ENCODE data around the gene IFT22.
"Not testable (repeated sequence)": the region's sequence is repeated elsewhere in the genome, so short reads cannot be mapped to it uniquely, and the experiment has no call there.

Gene IFT22

DNA sequence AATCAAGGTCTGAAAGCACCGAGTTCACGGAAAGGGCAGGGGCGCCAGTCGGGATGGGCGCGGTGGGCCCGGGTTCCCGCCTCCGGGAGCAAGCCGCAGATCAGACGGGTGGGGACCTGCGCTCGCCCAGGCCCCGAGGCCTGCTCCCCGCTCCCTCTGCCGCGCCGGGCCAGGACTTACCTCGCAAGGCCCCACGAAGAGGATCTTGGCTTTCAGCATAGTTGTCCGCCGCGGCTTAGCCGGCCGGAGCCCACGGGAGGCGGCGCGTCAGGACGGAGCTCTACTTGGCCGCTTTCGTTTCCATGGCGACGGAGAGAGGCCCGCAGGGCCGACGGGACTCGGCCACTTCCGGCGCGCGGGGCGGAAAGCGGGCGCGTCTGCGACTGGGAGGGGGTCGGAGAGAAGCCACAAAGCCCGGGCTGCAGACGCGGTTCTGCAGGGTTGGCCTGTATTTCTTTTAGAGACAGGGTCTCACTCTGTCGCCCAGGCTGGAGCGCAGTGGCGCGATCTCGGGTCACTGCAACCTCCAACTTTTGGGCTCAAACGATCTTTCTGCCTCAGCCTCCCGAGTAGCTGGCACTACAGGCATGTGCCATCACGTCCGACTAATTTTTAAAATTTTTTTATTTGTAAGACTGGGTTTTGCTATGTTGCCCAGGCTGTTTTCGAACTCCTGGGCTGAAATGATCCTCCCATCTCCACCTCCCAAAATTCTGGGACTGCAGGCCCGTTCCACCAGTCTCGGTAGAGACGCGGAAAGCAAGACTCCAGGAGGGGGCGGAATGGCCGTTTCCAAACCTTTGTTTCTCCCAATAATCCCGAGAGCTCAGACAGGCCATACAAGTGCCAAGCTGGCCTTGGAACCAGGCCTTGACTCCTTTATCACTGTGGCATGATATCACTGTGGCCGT is at the start of gene IFT22:
TSS of gene IFT22 (minus strand) at position 322 of the 911 bp plus-strand sequence. CDS start at position 219, 103 bp downstream.
- peak; percentile 54 to 75 for DNase-seq (ENCODE audit: low read depth in 1 of 2, low spot score in 1 of 2)

DNA sequence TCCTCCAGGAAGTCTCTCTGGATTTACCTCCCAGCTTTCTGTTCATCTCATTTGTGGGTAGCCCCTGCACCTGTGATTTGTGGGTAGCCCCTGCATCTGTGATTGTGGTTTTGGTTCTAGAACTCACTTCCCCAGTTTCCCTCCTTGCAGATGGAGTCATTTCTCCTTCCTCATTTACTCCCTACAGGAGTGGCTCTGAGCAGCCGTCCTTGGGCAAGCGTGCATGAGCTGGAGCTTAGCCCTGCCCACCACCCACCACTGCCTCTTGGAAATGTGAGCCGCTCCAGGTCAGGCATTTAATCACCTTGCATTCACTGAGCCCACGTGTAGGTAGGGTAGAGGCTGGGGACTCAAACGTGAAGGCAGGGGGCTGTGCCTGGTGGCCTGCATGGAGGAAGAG is 49.2 kb upstream of the IFT22 start:
- no peak for DNase-seq (ENCODE audit: low read depth in 1 of 2, low spot score in 1 of 2)

DNA sequence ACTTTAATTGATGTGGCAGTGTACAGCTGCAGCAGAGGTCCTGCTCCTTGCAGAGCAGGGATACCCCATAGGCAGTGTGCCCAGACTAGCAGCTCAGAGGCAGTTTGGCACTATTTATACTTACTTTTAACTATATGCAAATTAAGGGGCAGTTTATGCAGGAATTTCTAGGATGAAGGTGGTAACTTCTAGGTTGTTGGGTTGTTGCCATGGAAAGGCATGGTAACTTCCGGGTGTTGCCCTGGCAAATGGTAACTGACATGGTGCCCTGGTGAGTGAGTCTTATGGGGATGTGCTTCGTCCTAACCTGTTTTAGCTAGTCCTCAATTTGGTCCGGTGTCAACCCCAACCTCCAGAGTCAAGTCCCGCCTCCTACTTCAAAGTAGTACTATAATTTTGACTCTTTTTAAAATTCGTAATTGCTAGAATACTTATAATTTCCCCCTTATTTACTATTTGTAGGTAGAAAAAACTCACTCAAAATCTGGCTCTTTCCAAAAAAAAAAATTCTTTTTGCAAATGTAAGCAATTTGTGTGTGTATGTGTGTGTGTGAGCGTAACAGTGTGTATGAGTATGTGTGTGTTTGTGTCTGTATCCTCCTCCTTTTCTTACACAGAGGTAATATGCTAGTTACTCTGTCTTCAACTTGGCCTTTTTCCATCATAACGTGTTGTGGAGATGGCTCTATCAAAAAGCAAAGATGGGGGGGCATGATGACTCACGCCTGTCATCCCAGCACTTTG is 47.0 kb upstream of the IFT22 start:
- no peak for DNase-seq (ENCODE audit: low read depth in 1 of 2, low spot score in 1 of 2)

DNA sequence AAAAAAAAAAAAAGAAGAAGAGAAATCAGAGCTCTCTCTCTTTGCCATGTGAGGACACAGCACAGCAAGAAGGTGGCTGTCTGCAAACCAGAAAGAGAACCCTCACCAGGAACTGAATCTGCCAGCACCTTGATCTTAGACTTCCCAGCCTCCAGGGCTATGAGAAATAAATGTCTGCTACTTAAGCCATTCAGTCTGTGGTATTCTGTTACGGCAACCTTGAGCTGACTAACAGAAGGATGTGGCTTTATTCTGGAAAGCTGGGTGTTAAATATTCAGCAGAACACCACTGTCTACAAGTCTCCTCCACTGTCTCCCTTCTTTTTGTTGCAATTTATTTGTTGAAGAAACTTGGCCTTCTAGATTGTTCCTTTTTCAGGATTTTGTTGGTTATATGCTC is 46.1 kb upstream of the IFT22 start:
- no peak for DNase-seq (ENCODE audit: low read depth in 1 of 2, low spot score in 1 of 2)

DNA sequence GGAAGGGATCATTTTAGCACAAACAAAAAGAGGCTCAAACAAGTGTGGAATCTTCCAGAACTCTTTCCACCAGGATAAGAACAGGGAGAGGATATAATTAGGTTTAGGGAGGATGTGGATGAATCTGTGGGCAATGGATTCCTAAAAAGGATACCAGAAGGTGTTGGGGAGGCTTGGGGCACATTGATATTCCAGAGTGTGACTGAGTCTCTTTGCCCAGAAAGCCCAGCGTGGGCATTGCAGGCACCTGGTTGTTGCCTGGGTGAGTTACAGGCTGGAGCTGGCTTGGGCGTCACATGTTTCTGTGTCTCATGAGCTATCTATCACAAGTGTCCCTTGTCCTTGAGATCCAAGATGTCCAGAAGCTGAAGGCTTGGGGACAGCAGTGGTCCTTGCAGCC is 44.3 kb upstream of the IFT22 start:
- DNase-seq (ENCODE audit: low read depth in 1 of 2, low spot score in 1 of 2) = no peak

DNA sequence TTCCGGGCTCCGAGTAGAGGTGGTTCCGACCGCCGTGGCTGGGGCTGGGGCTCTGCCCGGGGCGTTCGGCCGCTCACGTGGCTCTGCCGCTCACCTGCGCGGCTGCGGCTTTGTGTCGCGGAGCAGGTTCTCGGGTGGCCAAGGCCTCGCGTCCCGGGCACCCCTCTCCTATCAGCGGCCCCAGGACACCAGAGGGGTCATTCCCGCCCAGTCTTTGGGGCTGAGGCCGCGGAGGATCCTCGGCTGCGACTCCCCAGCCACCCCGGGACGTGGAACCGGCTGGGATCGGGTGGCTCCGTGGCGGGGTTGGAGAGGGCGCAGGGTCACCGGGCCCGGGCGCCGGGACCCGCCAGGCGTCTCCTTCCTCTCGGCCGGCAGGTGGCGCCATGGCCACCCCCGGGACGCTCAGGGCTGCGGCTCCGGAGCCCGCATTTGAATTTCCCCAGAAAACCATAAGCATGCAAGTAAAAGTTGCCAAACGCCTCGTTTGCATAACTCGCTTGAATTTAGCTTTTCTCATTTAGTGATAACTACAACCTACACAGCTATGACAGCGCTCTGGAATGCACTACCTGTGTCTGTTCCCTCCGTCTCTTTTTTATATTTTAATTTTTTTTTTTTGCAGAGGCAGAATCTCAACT is 42.2 kb upstream of the IFT22 start:
- peak; percentile 44 to 50 for DNase-seq (ENCODE audit: low read depth in 1 of 2, low spot score in 1 of 2)

DNA sequence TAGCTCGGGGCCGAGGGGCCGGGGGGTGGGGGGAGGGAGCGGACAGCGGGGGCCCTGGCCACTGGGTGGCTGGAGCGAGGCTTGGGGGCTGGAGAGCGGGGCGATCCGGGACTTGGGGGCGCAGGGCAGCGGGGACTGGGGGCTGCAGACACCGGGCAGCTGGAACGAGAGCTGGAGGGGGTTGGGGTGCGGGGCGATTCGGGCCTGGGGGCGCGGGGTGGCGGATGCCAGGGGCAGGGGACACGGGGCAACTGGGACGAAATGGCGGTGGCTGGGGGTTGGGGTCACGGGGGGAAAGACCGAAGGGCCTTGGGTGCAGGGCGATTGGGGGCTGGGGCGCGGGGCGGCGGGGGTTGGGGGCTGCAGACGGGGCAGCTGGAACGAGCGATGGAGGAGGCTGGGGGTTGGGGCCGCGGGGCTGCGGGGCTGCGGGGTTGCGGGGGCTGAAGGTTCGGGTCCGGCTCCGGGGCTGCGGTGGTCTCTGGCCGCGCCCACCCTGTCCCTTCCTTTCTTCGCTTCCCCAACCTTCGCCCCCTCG is 41.7 kb upstream of the IFT22 start:
- no peak for DNase-seq (ENCODE audit: low read depth in 1 of 2, low spot score in 1 of 2)

DNA sequence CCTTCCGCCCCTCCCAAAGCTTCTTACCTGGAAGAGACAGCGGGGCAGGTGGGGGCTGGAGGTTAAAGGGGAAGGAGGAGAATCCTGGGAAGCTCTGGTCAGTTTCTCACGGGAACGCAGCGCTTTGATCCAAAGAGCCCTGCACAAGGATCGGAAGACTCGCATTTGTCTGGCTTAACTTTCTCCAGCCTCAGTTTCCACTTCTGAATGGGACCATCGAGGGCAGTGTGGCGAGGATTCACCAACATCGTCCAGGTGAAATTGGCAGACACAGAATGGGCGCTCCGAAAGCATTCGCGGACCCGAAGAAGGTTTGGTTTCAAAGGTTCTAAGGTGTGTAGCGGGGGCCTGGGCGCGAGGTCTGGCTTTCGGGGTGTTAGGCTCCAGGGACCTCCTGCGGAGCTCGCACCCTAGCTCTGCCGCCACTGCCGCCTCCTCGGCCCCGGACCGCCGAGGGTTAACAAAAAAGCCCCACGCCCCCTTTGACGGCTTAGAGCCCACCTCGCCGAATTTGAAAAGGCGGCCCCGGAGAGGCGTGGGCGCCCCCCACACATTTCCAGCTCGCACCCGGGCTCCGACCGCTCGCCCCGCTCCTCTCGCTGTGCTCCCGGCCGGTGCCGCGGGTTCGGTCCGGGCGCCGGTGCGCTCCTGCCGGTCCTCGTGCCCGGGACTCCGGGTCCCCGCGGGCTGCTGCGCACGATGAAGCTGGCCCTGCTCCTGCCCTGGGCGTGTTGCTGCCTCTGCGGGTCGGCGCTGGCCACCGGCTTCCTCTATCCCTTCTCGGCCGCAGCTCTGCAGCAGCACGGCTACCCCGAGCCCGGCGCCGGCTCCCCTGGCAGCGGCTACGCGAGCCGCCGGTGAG is 41.0 kb upstream of the IFT22 start, which contains the start of gene COL26A1:
TSS of gene COL26A1 (plus strand) at position 542 of the 862 bp plus-strand sequence. CDS start at position 700, 158 bp downstream.
- no peak for DNase-seq (ENCODE audit: low read depth in 1 of 2, low spot score in 1 of 2)

DNA sequence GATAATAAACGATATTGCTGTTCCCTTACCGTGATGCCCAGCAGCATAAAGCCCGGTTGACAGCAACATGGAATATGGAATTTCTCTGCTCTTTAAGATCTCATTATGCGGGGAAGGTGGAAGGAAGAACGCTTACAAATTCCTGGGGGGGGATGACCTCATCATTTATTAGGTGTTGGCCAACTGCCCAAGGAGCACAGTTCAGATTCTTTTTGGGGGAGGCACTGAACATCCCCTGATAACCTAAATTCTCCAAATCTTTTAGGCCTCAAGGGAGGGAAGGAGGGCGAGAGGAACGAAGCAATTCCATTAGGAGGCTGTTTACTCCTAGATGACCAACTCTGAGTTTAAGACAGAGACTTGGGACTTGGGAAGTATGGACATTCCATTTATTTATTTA is 35.8 kb upstream of the IFT22 start:
- DNase-seq (ENCODE audit: low read depth in 1 of 2, low spot score in 1 of 2) = no peak

DNA sequence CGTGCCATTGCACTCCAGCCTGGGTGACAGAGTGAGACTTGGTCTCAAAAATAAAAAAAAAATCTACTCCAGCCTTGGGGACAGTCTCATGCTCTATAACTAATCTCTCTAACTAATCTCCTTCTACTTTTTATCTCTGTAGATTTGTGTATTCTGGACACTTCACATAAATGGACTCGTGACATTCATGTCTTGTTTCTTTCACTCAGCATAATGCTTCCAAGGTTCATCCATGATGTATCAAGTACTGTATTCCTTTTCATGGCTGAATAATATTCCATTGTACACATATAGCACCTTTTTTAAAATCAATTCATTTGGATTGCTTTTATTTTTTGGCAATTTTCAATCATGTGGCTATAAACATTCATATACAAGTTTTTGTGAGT is 31.3 kb upstream of the IFT22 start:
- DNase-seq (ENCODE audit: low read depth in 1 of 2, low spot score in 1 of 2) = no peak

DNA sequence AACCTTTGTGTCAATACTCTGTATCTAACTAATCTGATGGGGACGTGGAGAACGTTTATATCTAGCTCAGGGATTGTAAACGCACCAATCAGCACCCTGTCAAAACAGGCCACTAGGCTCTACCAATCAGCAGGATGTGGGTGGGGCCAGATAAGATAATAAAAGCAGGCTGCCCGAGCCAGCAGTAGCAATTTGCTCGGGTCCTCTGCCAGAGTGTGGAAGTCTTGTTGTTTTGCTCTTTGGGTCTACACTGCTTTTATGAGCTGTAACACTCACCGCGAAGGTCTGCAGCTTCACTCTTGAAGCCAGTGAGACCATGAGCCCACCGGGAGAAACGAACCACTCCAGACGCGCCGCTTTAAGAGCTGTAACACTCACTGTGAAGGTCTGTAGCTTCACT is 27.7 kb upstream of the IFT22 start:
- DNase-seq (ENCODE audit: low read depth in 1 of 2, low spot score in 1 of 2) = not testable (repeated sequence)

DNA sequence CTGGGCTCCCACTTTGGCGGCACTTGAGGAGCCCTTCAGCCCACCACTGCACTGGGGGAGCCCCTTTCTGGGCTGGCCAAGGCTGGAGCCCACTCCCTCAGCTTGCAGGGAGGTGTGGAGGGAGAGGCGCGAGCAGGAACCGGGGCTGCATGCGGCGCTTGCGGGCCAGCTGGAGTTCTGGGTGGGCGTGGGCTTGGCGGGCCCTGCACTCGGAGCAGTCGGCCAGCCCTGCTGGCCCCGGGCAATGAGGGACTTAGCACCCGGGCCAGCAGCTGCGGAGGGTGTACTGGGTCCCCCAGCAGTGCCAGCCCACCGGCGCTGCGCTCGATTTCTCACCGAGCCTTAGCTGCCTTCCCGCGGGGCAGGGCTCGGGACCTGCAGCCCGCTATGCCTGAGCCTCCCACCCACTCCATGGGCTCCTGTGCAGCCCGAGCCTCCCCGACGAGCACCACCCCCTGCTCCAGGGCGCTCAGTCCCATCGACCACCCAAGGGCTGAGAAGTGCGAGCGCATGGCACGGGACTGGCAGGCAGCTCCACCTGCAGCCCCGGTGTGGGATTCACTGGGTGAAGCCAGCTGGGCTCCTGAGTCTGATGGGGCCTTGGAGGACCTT is 26.9 kb upstream of the IFT22 start:
- DNase-seq (ENCODE audit: low read depth in 1 of 2, low spot score in 1 of 2) = not testable (repeated sequence)

DNA sequence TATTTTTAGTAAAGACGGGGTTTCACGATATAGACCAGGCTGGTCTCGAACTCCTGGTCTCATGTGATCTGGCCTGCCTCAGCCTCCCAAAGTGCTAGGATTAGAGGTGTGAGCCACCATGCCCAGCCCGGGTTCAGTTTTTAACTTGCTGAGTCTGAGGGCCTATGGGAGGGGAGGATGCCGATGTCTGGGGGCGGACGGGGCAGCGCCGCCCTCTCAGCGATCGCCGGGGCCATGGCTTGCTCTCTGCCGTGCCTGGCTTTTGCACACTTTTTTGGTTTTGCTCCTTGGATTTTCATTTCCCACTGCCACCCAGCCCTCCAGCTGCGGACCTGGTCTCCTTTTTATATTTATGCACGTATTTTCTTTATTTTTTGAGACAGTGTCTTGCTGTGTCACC is 25.9 kb upstream of the IFT22 start:
- no peak for DNase-seq (ENCODE audit: low read depth in 1 of 2, low spot score in 1 of 2)

DNA sequence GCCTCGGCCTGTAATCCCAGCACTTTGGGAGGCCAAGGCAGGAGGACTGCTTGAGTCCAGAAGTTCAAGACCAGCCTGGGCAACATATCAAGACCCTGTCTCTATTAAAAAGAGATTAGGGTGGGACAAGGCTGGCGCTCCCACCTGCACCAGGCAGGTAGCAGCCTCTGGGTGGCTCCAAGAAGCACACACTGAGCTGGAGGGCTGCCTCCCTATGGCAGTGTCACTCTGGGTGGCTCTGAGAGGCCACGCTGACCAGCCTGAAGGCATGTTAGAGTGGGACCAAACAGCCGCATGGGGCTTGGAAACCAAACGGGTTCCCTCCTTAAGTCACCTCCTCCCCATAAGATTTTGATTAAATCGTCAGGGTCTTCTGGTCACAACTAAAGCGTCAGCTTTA is 21.3 kb upstream of the IFT22 start:
- DNase-seq (ENCODE audit: low read depth in 1 of 2, low spot score in 1 of 2) = no peak

DNA sequence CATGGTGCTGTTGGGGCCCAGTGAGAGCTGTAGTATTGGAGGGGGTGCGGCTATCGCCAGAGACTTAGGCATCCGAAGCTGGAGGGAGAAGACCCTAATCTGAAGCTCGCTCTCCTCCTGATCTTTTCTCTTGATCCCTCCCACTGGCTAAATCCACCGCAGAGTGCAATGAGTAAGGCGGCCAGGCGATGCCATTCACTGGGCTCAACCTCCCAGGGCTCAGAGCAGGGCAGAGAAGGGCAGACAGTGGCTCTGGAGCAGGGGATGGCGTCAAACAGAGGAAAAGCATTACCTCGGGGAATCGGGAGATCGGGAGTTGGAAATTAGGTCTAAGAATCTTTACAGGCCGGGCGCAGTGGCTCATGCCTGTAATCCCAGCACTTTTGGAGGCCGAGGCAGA is 18.8 kb upstream of the IFT22 start:
- no peak for DNase-seq (ENCODE audit: low read depth in 1 of 2, low spot score in 1 of 2)

DNA sequence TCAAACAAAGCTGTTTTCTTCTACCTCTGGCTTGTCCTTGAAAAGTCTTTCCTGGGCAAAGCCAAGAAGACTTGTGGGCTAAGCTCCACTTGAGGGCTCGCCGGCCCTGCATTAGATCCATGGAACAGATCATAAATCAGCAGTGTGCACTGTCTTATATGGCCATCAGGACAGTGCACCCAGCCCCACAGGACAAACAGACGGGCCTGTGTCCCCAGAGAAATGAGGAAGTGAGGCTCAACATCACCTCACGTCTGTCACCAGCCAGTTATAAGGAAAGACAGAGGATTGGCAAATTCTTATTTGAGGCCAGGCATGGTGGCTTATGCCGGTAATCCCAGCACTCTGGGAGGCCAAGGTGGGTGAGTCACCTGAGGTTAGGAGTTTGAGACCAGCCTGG is 12.3 kb upstream of the IFT22 start:
- no peak for DNase-seq (ENCODE audit: low read depth in 1 of 2, low spot score in 1 of 2)

DNA sequence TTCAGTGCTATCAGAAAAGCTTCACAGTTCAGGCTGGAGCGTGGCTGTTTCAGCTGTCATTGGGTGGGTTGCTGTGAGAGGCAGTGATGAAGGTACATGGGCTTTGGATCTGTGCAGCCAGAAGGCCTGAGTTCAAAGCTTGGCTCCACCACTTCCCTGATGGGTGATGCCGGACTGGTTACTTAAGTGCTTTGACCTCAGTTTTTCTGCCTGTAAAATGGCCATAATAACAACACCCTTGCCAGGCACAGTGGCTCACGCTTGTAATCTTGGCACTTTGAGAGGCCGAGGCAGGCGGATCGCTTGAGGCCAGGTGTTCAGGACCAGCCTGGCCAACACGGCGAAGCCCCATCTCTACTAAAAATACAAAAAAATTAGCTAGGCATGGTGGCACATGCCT is 10.4 kb upstream of the IFT22 start:
- DNase-seq (ENCODE audit: low read depth in 1 of 2, low spot score in 1 of 2) = no peak

DNA sequence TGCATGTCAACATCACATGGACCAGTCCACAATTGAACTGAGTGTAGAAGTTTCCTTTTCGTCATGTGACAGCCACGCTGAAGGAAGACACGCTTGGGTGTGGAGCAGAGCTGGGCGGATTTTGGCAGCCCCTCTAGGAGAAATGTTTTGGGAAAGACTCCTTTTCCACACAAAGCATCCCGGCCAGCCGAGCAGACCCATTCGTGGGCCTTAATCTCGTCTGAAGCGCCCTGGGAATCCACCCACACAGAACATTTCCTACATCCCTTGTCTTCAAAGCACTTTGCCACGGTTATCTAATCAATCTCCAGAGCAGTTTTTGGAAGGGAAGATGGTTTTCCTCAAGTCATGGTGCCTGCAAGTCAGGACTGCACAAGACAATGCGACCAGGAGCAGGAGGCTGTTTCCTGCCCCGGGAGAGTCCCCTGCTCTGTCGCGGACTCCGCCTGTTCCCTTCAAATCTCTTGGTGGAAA is 8.4 kb upstream of the IFT22 start:
- DNase-seq (ENCODE audit: low read depth in 1 of 2, low spot score in 1 of 2) = no peak

DNA sequence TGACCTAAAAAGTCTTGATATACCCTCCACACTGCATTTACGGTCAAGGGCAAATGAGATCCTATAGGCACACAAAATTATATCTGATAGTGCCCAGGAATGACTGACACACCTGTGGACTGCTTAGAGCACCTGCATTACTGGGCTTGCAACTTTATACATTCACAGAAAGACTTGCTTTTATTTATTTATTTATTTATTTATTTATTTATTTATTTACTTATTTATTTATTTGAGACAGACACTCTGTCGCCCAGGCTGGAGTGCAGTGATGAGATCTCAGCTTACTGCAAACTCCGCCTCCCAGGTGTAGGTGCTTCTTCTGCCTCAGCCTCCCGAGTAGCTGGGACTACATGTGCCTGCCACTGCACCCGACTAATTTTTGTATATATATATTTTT is 6.5 kb upstream of the IFT22 start:
- DNase-seq (ENCODE audit: low read depth in 1 of 2, low spot score in 1 of 2) = no peak

DNA sequence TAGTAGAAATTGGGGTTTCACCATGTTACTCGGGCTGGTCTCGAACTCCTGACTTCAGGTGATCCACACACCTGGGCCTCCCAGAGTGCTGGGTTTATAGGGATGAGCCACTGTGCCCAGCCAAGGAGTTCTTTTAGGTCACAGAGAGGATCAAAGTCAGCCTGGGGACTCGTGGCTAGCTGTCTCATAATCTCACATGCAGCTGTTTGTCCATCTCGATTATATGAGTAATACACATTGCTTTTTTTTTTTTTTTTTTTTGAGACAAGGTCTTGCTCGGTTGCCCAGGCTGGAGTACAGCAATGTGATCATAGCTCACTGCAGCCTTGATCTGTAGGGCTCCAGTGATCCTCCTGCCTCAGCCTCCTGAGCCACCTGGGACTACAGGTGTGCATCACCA is 2.2 kb downstream of the IFT22 start:
- no peak for DNase-seq (ENCODE audit: low read depth in 1 of 2, low spot score in 1 of 2)

Data from activated T-helper 1 cell treated with anti-CD3 and anti-CD28 coated beads, Interleukin-2, amount 50 U/mL, for 16 hours (primary cell).